Measurements from ENCODE around the gene SCAMP4. TPM values are rescaled to one million over a fixed set of nuclear protein-coding genes. Genes with fewer than 3 reads are reported as not detected.

Gene SCAMP4
- total RNA-seq, 2 experiments from 2014 or later, result 21.3 to 49.9 TPM

- DNase-seq (ENCODE audit: low spot score), result peak; percentile 79
- Histone ChIP-seq H3K9me3 (ENCODE audit: low read length) (no peaks in the 10 kb centered on the region), H4K20me1 (ENCODE audit: insufficient read depth, low read length) (0 out of 2 replicates have a peak, but pooled peaks cover 5% of the 10 kb centered on the region), H2AFZ (ENCODE audit: low read length) (no peak overlapping the region), H3K4me2 (ENCODE audit: low read length) (peak overlapping the region; percentile 98), H3K27ac (ENCODE audit: low read depth, low read length, poor library complexity, severe bottlenecking) (peak overlapping the region; percentile 71), H3K9me2 (ENCODE audit: insufficient read depth, low read length) (no peaks in the 10 kb centered on the region), H3K4me3 (ENCODE audit: low read depth, low read length, poor library complexity, severe bottlenecking) (peak overlapping the region; percentile 98), H3K79me2 (ENCODE audit: insufficient read depth, low read depth, low read length) (peaks cover 35% of the 10 kb centered on the region), H3K4me1 (ENCODE audit: insufficient read depth, low read length, poor library complexity, severe bottlenecking) (peaks cover 30% of the 10 kb centered on the region), H3K36me3 (ENCODE audit: insufficient read depth, low read length) (peaks cover 5% of the 10 kb centered on the region; the same call in 1 of the 2 replicates)
- TF ChIP-seq EZH2phosphoT487 (IDR thresholded peaks at IDR 0.05; ENCODE audit: borderline replicate concordance, low read depth, low read length) (no peak), CTCF (conservative IDR thresholded peaks at IDR 0.05; ENCODE audit: low read length) (no peak)
- CTCF ChIA-PET (ENCODE audit: unreplicated experiment), result no interaction called here
- POLR2A ChIA-PET, result interaction anchor here (0.6 kb wide), 1 partner anchor 11 kb away, joined by 3 read pairs; no protein-coding TSS in a partner anchor
- intact Hi-C loops (cut with micrococcal nuclease; ENCODE audit: unreplicated experiment), result loop anchor here (2.0 kb wide), 1 partner anchor 17 kb away; no protein-coding TSS in a partner anchor
- BruUV-seq (replicated peaks), result no TSS peak
These were observed 23.0 kb upstream of the SCAMP4 start for GRCh38 chr19:1882089-1882785.

DNA sequence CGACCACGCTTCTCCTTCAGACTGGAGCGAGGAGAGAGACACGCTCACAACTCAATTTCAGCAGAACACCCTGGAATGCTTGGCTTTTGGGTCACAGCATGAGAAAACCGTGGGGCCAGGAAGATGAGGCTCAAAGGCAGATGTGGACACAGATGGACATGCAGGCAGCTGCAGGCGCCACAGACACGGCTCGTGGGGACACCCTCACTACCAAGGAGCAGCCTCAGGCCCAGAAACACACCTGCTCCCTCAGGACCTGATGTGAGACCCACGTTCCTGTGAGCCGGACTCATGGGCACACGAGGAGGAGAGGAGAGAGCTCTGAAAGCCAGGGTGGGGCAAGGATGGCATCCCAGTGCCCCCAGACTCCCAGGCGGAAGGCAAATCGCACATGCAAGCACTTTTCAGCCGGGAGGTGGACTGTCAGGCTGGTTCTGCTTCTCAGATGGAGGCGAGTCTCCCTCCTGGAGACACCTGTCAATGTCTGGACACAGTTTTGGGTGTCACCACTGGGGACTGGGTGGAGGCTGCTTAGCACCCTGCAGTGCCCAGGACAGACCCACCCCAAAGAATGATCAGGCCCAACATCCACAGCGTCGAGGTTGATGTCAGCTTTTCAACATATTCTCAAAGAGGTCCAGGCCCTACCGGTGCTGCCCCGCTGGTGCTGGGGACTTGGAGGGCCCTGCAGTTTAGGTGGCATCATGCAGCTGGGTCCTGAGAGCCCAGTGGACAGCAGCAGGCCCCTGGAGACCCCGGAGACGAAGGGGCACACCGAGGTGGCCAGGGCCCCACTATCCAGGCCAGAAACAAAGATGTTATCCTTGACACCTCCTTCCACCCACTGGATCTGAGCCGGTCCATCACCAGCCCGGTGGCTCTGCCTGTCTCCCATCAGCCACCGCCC, 22.2 kb upstream of the SCAMP4 start:
- DNase-seq (ENCODE audit: low spot score), result no peak
- Histone ChIP-seq H3K27ac (ENCODE audit: low read depth, low read length, poor library complexity, severe bottlenecking) (peak overlapping the region; percentile 71), H3K9me3 (ENCODE audit: low read length) (no peaks in the 10 kb centered on the region), H2AFZ (ENCODE audit: low read length) (no peak overlapping the region), H3K79me2 (ENCODE audit: insufficient read depth, low read depth, low read length) (peaks cover 35% of the 10 kb centered on the region), H3K4me1 (ENCODE audit: insufficient read depth, low read length, poor library complexity, severe bottlenecking) (peaks cover 31% of the 10 kb centered on the region), H3K4me3 (ENCODE audit: low read depth, low read length, poor library complexity, severe bottlenecking) (peak overlapping the region; percentile 98), H4K20me1 (ENCODE audit: insufficient read depth, low read length) (0 out of 2 replicates have a peak, but pooled peaks cover 5% of the 10 kb centered on the region), H3K4me2 (ENCODE audit: low read length) (peak overlapping the region; percentile 98), H3K9me2 (ENCODE audit: insufficient read depth, low read length) (no peaks in the 10 kb centered on the region), H3K36me3 (ENCODE audit: insufficient read depth, low read length) (peaks cover 5% of the 10 kb centered on the region; the same call in 1 of the 2 replicates)
- intact Hi-C loops (cut with micrococcal nuclease; ENCODE audit: unreplicated experiment), result loop anchor here (2.0 kb wide), 1 partner anchor 18 kb away; no protein-coding TSS in a partner anchor
- POLR2A ChIA-PET, result interaction anchor here (0.6 kb wide), 1 partner anchor 10 kb away, joined by 3 read pairs; no protein-coding TSS in a partner anchor
- CTCF ChIA-PET (ENCODE audit: unreplicated experiment), result no interaction called here
- BruUV-seq (replicated peaks), result no TSS peak
- TF ChIP-seq EZH2phosphoT487 (IDR thresholded peaks at IDR 0.05; ENCODE audit: borderline replicate concordance, low read depth, low read length) (no peak), CTCF (conservative IDR thresholded peaks at IDR 0.05; ENCODE audit: low read length) (no peak)

All from OCI-LY7 (cell line).